ENCODE data around the gene ZDHHC22. TPM values are rescaled to one million over a fixed set of nuclear protein-coding genes. Genes with fewer than 3 reads are reported as not detected.

The ZDHHC22 gene, protein sequence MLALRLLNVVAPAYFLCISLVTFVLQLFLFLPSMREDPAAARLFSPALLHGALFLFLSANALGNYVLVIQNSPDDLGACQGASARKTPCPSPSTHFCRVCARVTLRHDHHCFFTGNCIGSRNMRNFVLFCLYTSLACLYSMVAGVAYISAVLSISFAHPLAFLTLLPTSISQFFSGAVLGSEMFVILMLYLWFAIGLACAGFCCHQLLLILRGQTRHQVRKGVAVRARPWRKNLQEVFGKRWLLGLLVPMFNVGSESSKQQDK
- total RNA-seq, result under 1 TPM in 1 of 5 donors, not detected in 4; 0.06 TPM
- not detected for total RNA-seq (2013)
- total RNA-seq, result 0 to 0.12 (median 0) reads per million in 29 experiments

DNA sequence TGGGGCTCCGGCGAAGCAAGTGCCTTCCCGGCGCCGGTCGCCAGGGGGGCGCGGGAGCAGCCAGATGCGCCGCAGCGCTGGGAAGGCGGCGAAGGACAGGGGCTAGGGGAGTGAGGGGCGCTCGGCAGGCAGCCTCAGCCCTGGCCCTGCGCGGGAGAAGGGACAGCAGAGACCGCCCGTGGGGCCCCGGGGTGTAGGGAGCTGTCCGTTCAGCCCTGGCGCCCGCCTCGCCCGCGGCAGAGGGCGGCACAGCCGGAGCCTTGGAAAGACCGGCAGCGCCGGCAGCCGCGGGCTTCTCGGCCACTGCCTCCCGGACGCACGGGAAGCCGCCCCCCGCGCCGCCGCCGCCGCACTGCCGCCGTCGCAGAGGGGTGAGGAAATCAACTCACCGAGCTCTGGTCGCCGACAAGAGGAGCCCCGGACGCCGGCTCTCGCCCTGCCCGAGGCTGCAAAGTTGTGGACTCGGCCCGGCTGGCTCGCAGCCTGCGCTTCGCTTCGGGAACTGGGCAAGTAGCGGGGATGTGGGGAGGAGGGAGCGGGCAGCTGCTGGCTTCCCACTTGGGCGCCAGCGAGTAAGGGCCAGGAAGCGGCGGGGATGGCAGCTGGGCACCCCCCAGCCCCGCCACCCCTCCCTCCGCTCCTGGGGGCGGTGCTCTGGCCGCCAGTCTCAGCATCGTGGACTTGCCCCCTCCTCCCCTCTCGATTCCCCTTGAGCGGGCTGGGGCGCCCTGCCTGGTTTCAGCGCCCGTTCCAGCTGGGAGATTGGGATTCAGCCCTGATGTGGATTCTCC is at the start of gene ZDHHC22:
ZDHHC22 (minus strand) TSS at position 578 of the 791 bp plus-strand sequence. CDS start 2,053 bp downstream, outside the sequence.
- Histone ChIP-seq H3K36me3 (ENCODE audit: control insufficient read depth in 2 of 2, extremely low read depth in 1 of 2, insufficient read depth in 1 of 2, low read length in 1 of 2) (no peaks in the 10 kb centered on the region), H3K4me1 (ENCODE audit: control insufficient read depth in 1 of 2, extremely low read depth in 1 of 2, insufficient read depth in 2 of 2, low read length in 2 of 2) (peaks cover 0 to 26% of the 10 kb centered on the region in 2 experiments), H3K4me3 (ENCODE audit: control insufficient read depth in 1 of 2, extremely low read depth in 1 of 2, low read length in 1 of 2) (no peak within 1 kb of the TSS), H3K27me3 (replicated peaks in 1 of 2; ENCODE audit: control insufficient read depth in 2 of 2, extremely low read depth in 1 of 2, insufficient read depth in 2 of 2, low read length in 1 of 2) (peaks cover 16 to 74% of the 10 kb centered on the region in 2 experiments), H3K9me3 (no peaks in the 10 kb centered on the region), H3K27ac (ENCODE audit: low read length) (no peak within 1 kb of the TSS)
- peak within 1 kb of the TSS; percentile 25 to 69 (median 60) for H3K4me3 Mint-ChIP-seq
- H3K27ac Mint-ChIP-seq, result no peak within 1 kb of the TSS
- no peaks in the 10 kb centered on the region for H3K36me3 Mint-ChIP-seq
- ChIA-PET CTCF (interaction anchor here in 1 of 2 donors (0.6 kb wide), 1 partner anchor 9 kb away, joined by 3 read pairs; no protein-coding TSS in a partner anchor), POLR2A (no interaction called here)
- WGBS (ENCODE audit: insufficient coverage), result under 1% methylated on average over 65 of the region's 77 CpGs
- DNase-seq (no peak), ATAC-seq (replicated peaks in 1 of 4) (peak in 2 of 4 experiments; percentile 13 to 31)
- H3K9me3 Mint-ChIP-seq, result no peaks in the 10 kb centered on the region
- H3K27me3 Mint-ChIP-seq, result peaks cover 69 to 85% of the 10 kb centered on the region in 2 donors
- H3K4me1 Mint-ChIP-seq, result peaks cover 25 to 28% (median 26%) of the 10 kb centered on the region in 3 donors

DNA sequence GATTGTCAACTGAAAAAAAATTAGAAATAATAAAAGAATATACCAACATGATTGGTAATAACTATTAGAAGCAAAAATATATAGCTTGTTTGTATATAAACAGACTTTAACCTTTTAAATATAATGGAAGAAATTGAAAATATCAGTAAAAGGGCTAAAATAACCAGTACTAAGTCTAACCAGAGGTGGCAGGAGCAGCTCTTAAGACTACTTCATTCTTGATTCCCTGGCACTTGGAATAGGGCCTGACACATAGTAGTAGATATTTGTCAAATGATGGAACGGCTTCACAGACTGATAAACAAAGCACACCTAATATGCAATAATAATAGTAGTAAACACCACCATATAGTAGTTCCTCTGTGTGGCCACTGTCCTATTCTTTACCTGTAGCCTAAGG is 49.4 kb upstream of the ZDHHC22 start:
- no peaks in the 10 kb centered on the region for H3K36me3 ChIP-seq (ENCODE audit: control insufficient read depth in 2 of 2, extremely low read depth in 1 of 2, insufficient read depth in 1 of 2, low read length in 1 of 2)

DNA sequence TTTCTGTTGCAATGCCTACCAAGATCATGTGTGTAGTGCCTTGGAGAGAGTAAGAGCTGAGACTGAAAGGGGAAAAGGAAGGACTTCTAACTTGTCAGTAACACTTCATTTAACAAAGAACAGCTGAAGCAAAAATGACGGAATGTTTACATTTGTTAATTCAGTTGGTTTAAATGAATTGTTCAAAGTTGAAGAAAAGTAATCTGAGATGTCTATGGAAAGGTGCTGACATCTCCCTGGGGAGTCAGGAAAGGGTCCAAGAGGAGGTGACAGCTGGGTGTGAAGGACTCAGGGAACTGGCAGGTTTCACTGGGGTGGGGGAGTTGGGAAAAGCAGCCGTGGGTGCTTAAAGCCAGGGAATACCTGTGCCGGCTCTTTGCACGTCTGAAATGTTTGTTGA is 47.9 kb upstream of the ZDHHC22 start:
- DNase-seq, result no peak
- peaks cover 0 to 19% of the 10 kb centered on the region in 2 experiments for H3K4me1 ChIP-seq (ENCODE audit: control insufficient read depth in 1 of 2, extremely low read depth in 1 of 2, insufficient read depth in 2 of 2, low read length in 2 of 2)
- H3K27me3 ChIP-seq (replicated peaks in 1 of 2; ENCODE audit: control insufficient read depth in 2 of 2, extremely low read depth in 1 of 2, insufficient read depth in 2 of 2, low read length in 1 of 2), result peaks cover 0 to 24% of the 10 kb centered on the region in 2 experiments
- no peak overlapping the region for H3K27ac ChIP-seq (ENCODE audit: low read length)
- H3K4me3 ChIP-seq (ENCODE audit: control insufficient read depth in 1 of 2, extremely low read depth in 1 of 2, low read length in 1 of 2), result no peak overlapping the region
- H3K9me3 ChIP-seq, result no peaks in the 10 kb centered on the region
- WGBS (ENCODE audit: insufficient coverage), result no CpG with 5 or more reads among the region's 4 CpGs
- Mint-ChIP-seq H3K4me3 (no peak overlapping the region), H3K4me1 (no peaks in the 10 kb centered on the region), H3K27me3 (peaks cover 30 to 35% of the 10 kb centered on the region in 2 donors), H3K36me3 (no peaks in the 10 kb centered on the region), H3K9me3 (no peaks in the 10 kb centered on the region), H3K27ac (no peak overlapping the region)
- no peaks in the 10 kb centered on the region for H3K36me3 ChIP-seq (ENCODE audit: control insufficient read depth in 2 of 2, extremely low read depth in 1 of 2, insufficient read depth in 1 of 2, low read length in 1 of 2)
- no peak for ATAC-seq (replicated peaks in 1 of 4)
- CTCF ChIA-PET, result no interaction called here
- POLR2A ChIA-PET, result no interaction called here

More for the DNA sequence above, 49.4 kb upstream of the ZDHHC22 start:
- H3K4me3 Mint-ChIP-seq, result no peak overlapping the region
- no peaks in the 10 kb centered on the region for H3K9me3 ChIP-seq
- no peaks in the 10 kb centered on the region for H3K4me1 Mint-ChIP-seq
- peaks cover 0 to 5% of the 10 kb centered on the region in 2 experiments for H3K4me1 ChIP-seq (ENCODE audit: control insufficient read depth in 1 of 2, extremely low read depth in 1 of 2, insufficient read depth in 2 of 2, low read length in 2 of 2)
- ChIA-PET POLR2A (interaction anchor here in 1 of 2 donors (0.5 kb wide), 1 partner anchor 50 kb away, joined by 4 read pairs; no protein-coding TSS in a partner anchor), CTCF (no interaction called here)
- H3K36me3 Mint-ChIP-seq, result no peaks in the 10 kb centered on the region
- WGBS (ENCODE audit: insufficient coverage), result no CpG with 5 or more reads among the region's 1 CpG
- H3K9me3 Mint-ChIP-seq, result no peaks in the 10 kb centered on the region
- H3K27me3 Mint-ChIP-seq, result peaks cover 19 to 27% of the 10 kb centered on the region in 2 donors
- peaks cover 0 to 13% of the 10 kb centered on the region in 2 experiments for H3K27me3 ChIP-seq (replicated peaks in 1 of 2; ENCODE audit: control insufficient read depth in 2 of 2, extremely low read depth in 1 of 2, insufficient read depth in 2 of 2, low read length in 1 of 2)
- no peak overlapping the region for H3K27ac Mint-ChIP-seq
- DNase-seq (no peak), ATAC-seq (replicated peaks in 1 of 4) (no peak)
- no peak overlapping the region for H3K4me3 ChIP-seq (ENCODE audit: control insufficient read depth in 1 of 2, extremely low read depth in 1 of 2, low read length in 1 of 2)
- no peak overlapping the region for H3K27ac ChIP-seq (ENCODE audit: low read length)

DNA sequence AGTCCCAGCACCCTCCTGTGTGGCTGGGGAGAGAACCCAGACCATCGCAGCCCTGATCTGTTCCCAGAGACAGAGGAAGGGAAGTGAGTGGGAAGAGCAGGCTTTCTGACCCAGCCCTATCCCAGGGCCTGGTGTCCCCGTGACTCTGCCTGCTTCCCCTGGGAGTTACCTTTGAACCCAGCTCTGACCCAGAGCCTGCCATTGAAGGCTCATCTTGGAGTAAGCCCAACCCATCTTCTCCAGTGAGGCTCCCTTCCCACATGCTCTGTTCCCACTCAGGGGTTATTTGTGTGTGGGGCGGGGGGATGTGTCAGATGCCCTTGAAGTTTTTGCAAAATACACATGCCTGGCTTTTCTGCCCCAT is 46.0 kb upstream of the ZDHHC22 start:
- ATAC-seq (replicated peaks in 1 of 4) (no peak), DNase-seq (no peak)
- H3K27ac Mint-ChIP-seq, result no peak overlapping the region
- POLR2A ChIA-PET, result no interaction called here
- no peak overlapping the region for H3K4me3 Mint-ChIP-seq
- peaks cover 35 to 49% of the 10 kb centered on the region in 2 donors for H3K27me3 Mint-ChIP-seq
- Histone ChIP-seq H3K9me3 (no peaks in the 10 kb centered on the region), H3K4me3 (ENCODE audit: control insufficient read depth in 1 of 2, extremely low read depth in 1 of 2, low read length in 1 of 2) (no peak overlapping the region), H3K27me3 (replicated peaks in 1 of 2; ENCODE audit: control insufficient read depth in 2 of 2, extremely low read depth in 1 of 2, insufficient read depth in 2 of 2, low read length in 1 of 2) (peaks cover 0 to 41% of the 10 kb centered on the region in 2 experiments), H3K27ac (ENCODE audit: low read length) (no peak overlapping the region), H3K4me1 (ENCODE audit: control insufficient read depth in 1 of 2, extremely low read depth in 1 of 2, insufficient read depth in 2 of 2, low read length in 2 of 2) (peaks cover 0 to 38% of the 10 kb centered on the region in 2 experiments), H3K36me3 (ENCODE audit: control insufficient read depth in 2 of 2, extremely low read depth in 1 of 2, insufficient read depth in 1 of 2, low read length in 1 of 2) (no peaks in the 10 kb centered on the region)
- no CpG with 5 or more reads among the region's 3 CpGs for WGBS (ENCODE audit: insufficient coverage)
- no peaks in the 10 kb centered on the region for H3K36me3 Mint-ChIP-seq
- H3K9me3 Mint-ChIP-seq, result no peaks in the 10 kb centered on the region
- CTCF ChIA-PET, result no interaction called here
- H3K4me1 Mint-ChIP-seq, result peaks cover 3% of the 10 kb centered on the region in 3 donors

DNA sequence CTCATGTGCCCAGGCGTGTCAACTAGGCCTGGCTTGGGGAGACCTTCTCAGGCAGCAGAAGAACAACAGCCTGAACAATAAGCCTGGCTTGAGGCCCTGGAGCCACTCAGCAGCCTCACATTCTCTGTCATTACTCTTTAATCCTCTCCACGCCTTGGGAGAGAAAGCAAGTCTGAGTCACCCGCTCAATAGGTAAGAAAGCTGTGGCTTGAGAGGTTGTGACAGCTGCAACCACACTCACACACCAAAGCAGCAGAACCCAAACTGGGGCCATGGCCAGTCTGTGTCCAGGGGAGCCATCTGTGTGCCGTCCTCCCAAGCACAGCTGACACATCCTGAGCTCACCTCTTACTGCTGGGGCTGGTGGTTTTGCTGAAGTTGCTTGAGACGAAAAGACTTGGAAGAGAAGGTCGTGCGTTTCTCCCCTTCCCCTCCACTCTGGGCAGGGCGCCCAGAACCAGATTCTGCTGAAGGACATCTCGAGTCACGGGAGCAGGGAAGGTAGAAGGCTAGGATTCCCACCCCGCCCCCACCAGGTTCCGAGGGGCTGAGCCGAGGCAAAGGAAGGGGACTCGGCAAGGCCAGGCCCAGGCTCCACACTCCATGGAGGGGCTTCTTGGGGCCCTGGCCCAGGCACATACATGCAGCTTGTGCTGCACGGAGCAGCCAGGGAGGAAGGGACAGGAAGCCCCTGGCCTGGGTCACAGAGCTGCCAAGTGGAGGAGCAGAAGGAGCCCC is 45.5 kb upstream of the ZDHHC22 start:
- Histone ChIP-seq H3K27me3 (replicated peaks in 1 of 2; ENCODE audit: control insufficient read depth in 2 of 2, extremely low read depth in 1 of 2, insufficient read depth in 2 of 2, low read length in 1 of 2) (peaks cover 0 to 47% of the 10 kb centered on the region in 2 experiments), H3K4me1 (ENCODE audit: control insufficient read depth in 1 of 2, extremely low read depth in 1 of 2, insufficient read depth in 2 of 2, low read length in 2 of 2) (peaks cover 3 to 43% of the 10 kb centered on the region in 2 experiments), H3K9me3 (no peaks in the 10 kb centered on the region), H3K4me3 (ENCODE audit: control insufficient read depth in 1 of 2, extremely low read depth in 1 of 2, low read length in 1 of 2) (no peak overlapping the region), H3K36me3 (ENCODE audit: control insufficient read depth in 2 of 2, extremely low read depth in 1 of 2, insufficient read depth in 1 of 2, low read length in 1 of 2) (no peaks in the 10 kb centered on the region), H3K27ac (ENCODE audit: low read length) (no peak overlapping the region)
- POLR2A ChIA-PET, result no interaction called here
- WGBS (ENCODE audit: insufficient coverage), result 91% methylated on average over 4 of the region's 15 CpGs
- Mint-ChIP-seq H3K27ac (no peak overlapping the region), H3K9me3 (no peaks in the 10 kb centered on the region), H3K4me3 (no peak overlapping the region), H3K4me1 (peaks cover 8 to 9% (median 8%) of the 10 kb centered on the region in 3 donors), H3K27me3 (peaks cover 36 to 46% of the 10 kb centered on the region in 2 donors), H3K36me3 (no peaks in the 10 kb centered on the region)
- no peak for ATAC-seq (replicated peaks in 1 of 4)
- no peak for DNase-seq
- CTCF ChIA-PET, result no interaction called here

DNA sequence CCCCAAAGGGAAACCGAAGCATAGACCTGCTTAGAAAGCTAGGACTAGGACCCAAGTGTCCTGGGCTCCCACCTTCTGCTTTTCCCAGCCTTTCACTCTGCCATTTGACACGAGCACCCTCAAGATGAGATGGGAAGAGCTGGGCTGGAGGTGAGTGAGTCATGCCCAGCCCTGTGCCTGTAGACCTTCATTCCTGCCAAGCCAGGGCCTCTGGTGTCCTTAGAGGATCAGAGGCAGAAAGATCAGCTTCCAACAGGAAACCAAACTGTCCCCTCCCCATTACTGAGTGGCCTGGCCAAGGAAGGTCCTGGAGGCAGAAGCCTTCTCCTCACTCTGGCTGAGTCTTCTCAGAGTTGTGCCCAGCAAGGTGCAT is 43.5 kb upstream of the ZDHHC22 start:
- peaks cover 39 to 59% of the 10 kb centered on the region in 2 donors for H3K27me3 Mint-ChIP-seq
- no peak overlapping the region for H3K27ac Mint-ChIP-seq
- H3K9me3 Mint-ChIP-seq, result no peaks in the 10 kb centered on the region
- Histone ChIP-seq H3K4me1 (ENCODE audit: control insufficient read depth in 1 of 2, extremely low read depth in 1 of 2, insufficient read depth in 2 of 2, low read length in 2 of 2) (peaks cover 3 to 56% of the 10 kb centered on the region in 2 experiments), H3K36me3 (ENCODE audit: control insufficient read depth in 2 of 2, extremely low read depth in 1 of 2, insufficient read depth in 1 of 2, low read length in 1 of 2) (no peaks in the 10 kb centered on the region), H3K9me3 (no peaks in the 10 kb centered on the region), H3K4me3 (ENCODE audit: control insufficient read depth in 1 of 2, extremely low read depth in 1 of 2, low read length in 1 of 2) (no peak overlapping the region), H3K27ac (ENCODE audit: low read length) (no peak overlapping the region), H3K27me3 (replicated peaks in 1 of 2; ENCODE audit: control insufficient read depth in 2 of 2, extremely low read depth in 1 of 2, insufficient read depth in 2 of 2, low read length in 1 of 2) (peaks cover 0 to 66% of the 10 kb centered on the region in 2 experiments)
- ATAC-seq (replicated peaks in 1 of 4), result no peak
- H3K36me3 Mint-ChIP-seq, result no peaks in the 10 kb centered on the region
- H3K4me1 Mint-ChIP-seq, result peaks cover 13 to 15% (median 14%) of the 10 kb centered on the region in 3 donors
- no peak overlapping the region for H3K4me3 Mint-ChIP-seq
- ChIA-PET POLR2A (no interaction called here), CTCF (no interaction called here)
- WGBS (ENCODE audit: insufficient coverage), result 40% methylated on average over 1 of the region's 2 CpGs
- DNase-seq, result no peak

All from T-cell (primary cell).